HEK293 (cell line): ENCODE measurements around the gene SORCS3.

Source experiments
- HOXA7 ChIP-seq: sonication (generic); formaldehyde crosslinking; IDR thresholded peaks from 2 replicates; pipeline ENCODE4 v1.8.1; 2022; ENCODE audit warnings: missing genetic modification reagents, borderline replicate concordance
- KLF1 ChIP-seq: fragments of 450-650 bp; formaldehyde crosslinking; IDR thresholded peaks from 2 replicates; pipeline ENCODE4 v1.5.1; 2016; ENCODE audit warnings: missing biosample characterization, missing genetic modification characterization
- ZNF140 ChIP-seq: fragments of 450-650 bp; formaldehyde crosslinking; IDR thresholded peaks from 2 replicates; pipeline ENCODE4 v1.5.1; 2016; ENCODE audit warnings: missing biosample characterization, missing genetic modification characterization
- TF ChIP-seq, protein P1 (sequence below): fragments of 450-650 bp; formaldehyde crosslinking; IDR thresholded peaks from 2 replicates; pipeline ENCODE4 v1.5.1; 2016; ENCODE audit warnings: missing biosample characterization, missing genetic modification characterization

- TF ChIP-seq, protein P1, sequence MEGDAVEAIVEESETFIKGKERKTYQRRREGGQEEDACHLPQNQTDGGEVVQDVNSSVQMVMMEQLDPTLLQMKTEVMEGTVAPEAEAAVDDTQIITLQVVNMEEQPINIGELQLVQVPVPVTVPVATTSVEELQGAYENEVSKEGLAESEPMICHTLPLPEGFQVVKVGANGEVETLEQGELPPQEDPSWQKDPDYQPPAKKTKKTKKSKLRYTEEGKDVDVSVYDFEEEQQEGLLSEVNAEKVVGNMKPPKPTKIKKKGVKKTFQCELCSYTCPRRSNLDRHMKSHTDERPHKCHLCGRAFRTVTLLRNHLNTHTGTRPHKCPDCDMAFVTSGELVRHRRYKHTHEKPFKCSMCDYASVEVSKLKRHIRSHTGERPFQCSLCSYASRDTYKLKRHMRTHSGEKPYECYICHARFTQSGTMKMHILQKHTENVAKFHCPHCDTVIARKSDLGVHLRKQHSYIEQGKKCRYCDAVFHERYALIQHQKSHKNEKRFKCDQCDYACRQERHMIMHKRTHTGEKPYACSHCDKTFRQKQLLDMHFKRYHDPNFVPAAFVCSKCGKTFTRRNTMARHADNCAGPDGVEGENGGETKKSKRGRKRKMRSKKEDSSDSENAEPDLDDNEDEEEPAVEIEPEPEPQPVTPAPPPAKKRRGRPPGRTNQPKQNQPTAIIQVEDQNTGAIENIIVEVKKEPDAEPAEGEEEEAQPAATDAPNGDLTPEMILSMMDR (tag by site-specific recombination) = no peak
- no peak for TF ChIP-seq HOXA7
- no peak for TF ChIP-seq ZNF140 (tag by site-specific recombination)
- no peak for TF ChIP-seq KLF1 (tag by site-specific recombination)
These were observed 480.7 kb downstream of the SORCS3 start for GRCh38 chr10:105121743-105122142.
